Stimulated activated CD8-positive, alpha-beta memory T cell treated with anti-CD3 and anti-CD28 coated beads, Interleukin-2, amount 100 ng/mL, for 1 hour (primary cell): ENCODE results near the gene MEI1.

Experiments used
- DNase-seq, 2 donors: peaks; one replicate each; pipeline ENCODE4 v3.0.0-alpha.2; 2020; ENCODE audit warnings: low read depth in 2 of 2

Gene MEI1

GRCh38 chr22:41746567-41747400, 47.5 kb downstream of the MEI1 start:
- peak; percentile 15 to 24 for DNase-seq

DNA sequence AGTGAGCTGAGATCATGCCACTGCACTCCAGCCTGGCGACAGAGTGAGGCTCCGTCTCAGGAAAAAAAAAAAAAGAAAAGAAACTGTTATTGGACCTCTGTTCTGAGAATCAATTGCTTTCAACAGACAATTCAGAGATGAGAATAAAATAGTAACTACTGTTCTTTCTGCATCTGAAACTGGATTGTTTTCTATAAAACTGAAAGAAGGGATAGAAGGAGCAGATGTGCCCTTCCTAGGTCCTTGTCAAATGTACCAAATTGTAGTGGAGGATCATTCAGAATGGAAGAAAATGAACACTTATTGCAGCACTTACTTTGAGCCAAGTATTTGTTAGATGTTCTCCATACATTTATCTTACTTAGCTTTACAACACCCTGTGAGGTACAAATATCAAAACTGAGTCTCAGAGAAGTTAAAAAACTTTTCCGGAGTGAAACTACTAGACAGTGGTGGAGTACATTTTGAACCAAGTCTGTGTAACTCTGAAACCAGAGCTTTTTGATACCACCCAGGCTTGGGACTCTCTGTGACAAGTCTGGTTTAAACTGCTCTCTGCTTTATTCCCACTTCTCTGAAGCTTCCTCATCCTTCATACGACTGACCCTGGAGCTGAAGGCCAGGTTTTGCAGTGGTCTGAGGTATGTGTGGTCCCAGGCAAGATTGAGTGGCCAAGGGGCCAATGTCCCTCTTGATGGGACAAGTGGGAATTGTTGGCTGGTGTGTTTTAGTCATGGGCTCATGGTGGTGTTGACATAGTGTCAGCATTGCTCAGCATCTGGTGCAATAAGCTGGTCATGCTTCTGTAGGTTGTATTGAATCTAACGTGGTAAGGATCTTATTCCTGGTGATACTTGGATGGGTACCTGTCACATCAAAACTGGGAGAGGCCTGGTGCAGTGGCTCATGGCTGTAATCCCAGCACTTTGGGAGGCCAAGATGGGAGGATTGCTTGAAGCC, 53.0 kb downstream of the MEI1 start:
- DNase-seq: no peak

DNA sequence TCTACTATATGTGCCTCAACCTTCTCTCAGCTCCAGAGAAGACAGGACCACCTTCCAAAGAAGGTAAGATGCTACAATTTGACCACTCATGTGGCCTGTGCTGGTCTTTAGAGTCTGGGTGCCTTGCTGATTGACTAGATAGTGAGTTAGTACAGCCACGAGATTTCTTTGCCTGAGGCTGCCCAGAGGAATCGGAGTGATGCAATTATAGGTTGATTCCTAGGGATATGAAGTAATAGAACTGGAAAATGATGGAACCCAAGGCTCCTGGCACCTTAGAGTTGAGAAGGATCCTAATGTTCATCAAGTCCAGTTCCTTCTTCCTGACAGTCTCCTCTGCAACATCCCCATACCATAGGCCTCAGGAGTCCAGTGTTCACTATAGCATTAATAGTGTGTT, 54.7 kb downstream of the MEI1 start:
- DNase-seq: no peak

GRCh38 chr22:41757502-41757901, 58.2 kb downstream of the MEI1 start:
- DNase-seq: no peak

- DNase-seq: no peak
Observed at GRCh38 chr22:41758231-41758630, 58.9 kb downstream of the MEI1 start.

- DNase-seq: no peak
Observed at GRCh38 chr22:41762980-41763779, 63.9 kb downstream of the MEI1 start.

DNA sequence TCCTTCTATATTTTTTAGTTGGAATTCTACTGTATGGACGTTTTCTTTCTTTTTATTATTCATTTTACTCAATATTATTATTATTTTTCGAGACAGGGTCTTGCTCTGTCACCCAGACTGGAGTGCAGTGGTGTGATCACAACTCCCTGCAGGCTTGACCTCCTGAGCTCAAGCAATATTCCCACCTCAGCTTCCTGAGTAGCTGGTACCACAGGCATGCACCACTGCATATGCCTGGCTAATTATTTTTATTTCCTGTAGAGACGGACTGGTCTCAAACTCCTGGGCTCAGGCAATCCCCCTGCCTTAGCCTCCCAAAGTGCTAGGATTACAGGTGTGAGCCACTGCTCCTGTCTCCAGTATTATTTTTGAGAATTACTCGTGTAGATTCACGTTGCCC, 67.2 kb downstream of the MEI1 start:
- no peak for DNase-seq

DNA sequence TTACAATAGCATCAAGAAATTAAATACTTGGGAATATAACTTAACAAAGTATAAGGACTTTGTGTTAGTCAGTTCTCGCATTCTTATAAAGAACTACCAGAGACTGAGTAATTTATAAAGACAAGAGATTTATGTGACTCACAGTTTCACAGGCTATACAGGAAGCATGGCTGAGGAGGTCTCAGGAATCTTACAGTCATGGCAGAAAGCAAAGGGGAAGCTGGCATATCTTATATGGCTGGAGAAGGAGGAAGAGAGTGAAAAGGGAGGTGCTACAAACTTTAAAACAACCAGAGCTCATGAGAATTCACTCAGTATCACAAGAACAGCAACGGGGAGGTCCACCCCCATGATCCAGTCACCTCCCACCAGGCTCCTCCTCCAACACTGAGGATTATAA, 69.1 kb downstream of the MEI1 start:
- no peak for DNase-seq

GRCh38 chr22:41770715-41771468, 71.6 kb downstream of the MEI1 start:
- DNase-seq: no peak

- no peak for DNase-seq
Observed at GRCh38 chr22:41772198-41772597, 72.9 kb downstream of the MEI1 start.

GRCh38 chr22:41772645-41773044, 73.3 kb downstream of the MEI1 start:
- DNase-seq: no peak

GRCh38 chr22:41775338-41775737, 76.0 kb downstream of the MEI1 start:
- DNase-seq: no peak

- no peak for DNase-seq
Observed at GRCh38 chr22:41775976-41776375, 76.7 kb downstream of the MEI1 start.

- DNase-seq: no peak
Observed at GRCh38 chr22:41776381-41776780, 77.1 kb downstream of the MEI1 start.

- DNase-seq: no peak
Observed at GRCh38 chr22:41777749-41778425, 78.6 kb downstream of the MEI1 start.

DNA sequence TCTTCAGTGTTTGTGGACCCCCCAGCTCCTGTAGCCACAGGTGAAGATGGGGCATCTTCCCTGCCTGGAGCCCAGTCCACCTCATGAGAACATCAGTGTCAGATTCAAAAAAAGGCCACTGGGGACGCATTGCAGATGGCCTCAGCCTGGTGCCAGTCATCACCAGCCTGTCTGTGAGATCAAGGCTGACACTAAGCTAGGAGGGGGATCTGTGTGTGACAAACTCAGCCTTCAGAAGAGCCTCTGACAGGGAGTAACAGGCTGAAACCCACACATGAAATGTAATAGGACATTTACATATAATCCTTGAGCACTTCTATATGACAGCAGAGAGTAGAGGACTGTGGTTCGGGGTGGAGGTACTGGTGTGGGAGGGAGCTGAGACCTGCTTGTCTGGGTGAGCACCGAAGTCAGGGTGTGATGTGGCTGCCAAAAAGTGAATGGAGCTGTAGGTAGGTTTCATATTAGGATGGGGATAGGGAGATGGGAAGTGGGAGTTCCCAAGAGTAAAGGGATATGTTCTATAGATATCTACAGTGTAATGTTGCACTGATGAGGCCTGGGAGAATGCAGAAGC, 80.7 kb downstream of the MEI1 start:
- no peak for DNase-seq

GRCh38 chr22:41780746-41781505, 81.6 kb downstream of the MEI1 start:
- peak; percentile 70 for DNase-seq

DNA sequence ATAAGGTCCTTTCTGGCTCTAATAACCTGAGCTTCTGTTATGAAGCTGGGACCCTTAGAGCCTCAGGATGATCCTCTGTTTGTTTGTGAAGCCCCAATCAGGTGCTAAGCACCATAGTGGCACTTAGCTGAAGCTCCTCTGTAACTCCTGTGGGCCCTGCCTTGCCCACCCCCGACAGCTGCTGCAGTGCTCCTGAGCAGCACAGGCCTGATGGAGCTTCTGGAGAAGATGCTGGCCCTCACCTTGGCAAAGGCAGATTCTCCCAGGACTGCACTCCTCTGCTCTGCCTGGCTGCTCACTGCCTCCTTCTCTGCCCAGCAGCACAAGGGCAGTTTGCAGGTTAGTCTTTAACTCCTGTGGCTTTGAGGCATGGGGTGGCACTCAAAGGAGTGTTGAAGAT, 82.2 kb downstream of the MEI1 start:
- no peak for DNase-seq

DNA sequence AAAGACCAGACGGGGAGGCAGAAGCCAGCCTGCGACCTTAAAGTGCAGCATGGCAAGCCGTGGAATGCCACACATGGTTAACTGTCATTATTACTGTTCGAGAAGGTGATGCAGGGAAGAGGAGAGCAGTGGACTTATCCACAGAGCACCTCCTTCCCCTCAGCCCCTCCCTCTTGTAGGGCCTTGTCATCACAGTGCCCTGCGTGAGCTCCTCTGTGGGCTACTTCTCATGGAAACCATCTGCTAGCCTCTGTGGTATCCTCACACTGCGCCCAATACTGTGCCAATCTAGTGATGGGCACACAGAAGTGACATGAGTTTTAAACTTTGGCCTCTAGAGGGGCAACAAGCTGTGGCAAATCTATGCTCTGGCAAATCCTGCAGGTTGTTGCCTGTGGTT, 83.0 kb downstream of the MEI1 start:
- no peak for DNase-seq

- DNase-seq: no peak
Observed at GRCh38 chr22:41782751-41783150, 83.4 kb downstream of the MEI1 start.
